MM.1S (cell line): ENCODE results near the gene SEPTIN3.

Experiments
- EZH2 ChIP-seq: fragments of 300-600 bp; sonication (generic); optimal IDR thresholded peaks from 2 replicates; pipeline ENCODE3; 2017; ENCODE audit warnings: low read depth, mild to moderate bottlenecking, antibody characterized with exemption, low read length, mixed read lengths
- TF ChIP-seq, protein P1 (sequence below): fragments of 300-600 bp; sonication (generic); IDR thresholded peaks from 2 replicates; pipeline ENCODE4 v1.5.1; 2016; ENCODE audit warnings: antibody characterized with exemption, low read length, mixed read lengths

DNA sequence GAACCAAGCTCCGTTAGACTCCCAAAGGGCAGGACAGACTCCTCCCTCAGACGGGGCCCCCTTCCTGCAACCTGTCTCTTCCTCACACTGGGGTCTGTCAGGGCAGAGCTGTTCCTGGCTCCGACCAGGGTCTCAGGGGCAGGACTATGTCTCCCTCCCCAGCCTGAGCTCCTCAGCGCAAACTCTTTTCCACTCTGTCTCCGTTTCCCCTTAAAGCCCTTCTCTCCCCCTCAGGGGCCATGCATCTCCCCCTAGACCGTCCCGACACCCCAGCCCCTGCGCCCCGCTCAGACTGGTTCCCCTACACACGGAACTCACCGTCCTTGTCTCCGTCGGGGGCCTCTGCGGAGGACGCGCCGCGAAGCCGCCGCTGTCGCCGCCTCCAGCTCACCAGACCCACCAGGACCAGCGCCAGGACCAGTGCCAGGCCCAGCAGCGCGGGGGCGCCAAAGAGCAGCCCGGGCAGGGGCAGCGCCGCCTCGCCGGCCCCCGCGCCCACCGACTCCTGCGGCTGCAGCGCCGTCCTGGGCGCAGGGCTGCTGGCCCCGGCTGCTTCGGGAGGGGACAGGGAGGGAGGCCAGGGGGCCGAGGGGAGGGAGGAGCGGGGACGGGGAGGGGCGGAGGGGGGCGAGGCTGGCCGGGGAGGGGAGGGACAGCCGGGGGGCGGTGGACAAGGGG, 43.3 kb upstream of the SEPTIN3 start:
- TF ChIP-seq EZH2, result no peak
- TF ChIP-seq, protein P1, sequence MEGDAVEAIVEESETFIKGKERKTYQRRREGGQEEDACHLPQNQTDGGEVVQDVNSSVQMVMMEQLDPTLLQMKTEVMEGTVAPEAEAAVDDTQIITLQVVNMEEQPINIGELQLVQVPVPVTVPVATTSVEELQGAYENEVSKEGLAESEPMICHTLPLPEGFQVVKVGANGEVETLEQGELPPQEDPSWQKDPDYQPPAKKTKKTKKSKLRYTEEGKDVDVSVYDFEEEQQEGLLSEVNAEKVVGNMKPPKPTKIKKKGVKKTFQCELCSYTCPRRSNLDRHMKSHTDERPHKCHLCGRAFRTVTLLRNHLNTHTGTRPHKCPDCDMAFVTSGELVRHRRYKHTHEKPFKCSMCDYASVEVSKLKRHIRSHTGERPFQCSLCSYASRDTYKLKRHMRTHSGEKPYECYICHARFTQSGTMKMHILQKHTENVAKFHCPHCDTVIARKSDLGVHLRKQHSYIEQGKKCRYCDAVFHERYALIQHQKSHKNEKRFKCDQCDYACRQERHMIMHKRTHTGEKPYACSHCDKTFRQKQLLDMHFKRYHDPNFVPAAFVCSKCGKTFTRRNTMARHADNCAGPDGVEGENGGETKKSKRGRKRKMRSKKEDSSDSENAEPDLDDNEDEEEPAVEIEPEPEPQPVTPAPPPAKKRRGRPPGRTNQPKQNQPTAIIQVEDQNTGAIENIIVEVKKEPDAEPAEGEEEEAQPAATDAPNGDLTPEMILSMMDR, result peak; percentile 66
